ENCODE measurements around the gene CGRRF1.

Gene CGRRF1

DNA sequence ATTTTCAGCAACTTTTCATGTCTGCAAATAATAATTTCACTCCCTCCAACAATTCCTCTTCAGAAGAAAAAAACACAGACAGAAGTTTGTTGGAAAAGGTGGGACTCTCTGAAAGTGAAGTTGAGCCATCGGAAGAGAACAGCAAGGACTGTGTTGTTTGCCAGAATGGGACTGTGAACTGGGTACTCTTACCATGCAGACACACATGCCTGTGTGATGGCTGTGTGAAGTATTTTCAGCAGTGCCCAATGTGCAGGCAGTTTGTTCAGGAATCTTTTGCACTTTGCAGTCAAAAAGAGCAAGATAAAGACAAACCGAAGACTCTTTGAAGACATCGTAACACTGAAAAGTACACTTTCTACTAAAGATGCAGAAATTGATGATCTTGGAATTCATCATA lies 28.3 kb downstream of the CGRRF1 start:
- no peak for DNase-seq (ENCODE audit: extremely low read depth, insufficient read length)
- TF ChIP-seq, protein P1, sequence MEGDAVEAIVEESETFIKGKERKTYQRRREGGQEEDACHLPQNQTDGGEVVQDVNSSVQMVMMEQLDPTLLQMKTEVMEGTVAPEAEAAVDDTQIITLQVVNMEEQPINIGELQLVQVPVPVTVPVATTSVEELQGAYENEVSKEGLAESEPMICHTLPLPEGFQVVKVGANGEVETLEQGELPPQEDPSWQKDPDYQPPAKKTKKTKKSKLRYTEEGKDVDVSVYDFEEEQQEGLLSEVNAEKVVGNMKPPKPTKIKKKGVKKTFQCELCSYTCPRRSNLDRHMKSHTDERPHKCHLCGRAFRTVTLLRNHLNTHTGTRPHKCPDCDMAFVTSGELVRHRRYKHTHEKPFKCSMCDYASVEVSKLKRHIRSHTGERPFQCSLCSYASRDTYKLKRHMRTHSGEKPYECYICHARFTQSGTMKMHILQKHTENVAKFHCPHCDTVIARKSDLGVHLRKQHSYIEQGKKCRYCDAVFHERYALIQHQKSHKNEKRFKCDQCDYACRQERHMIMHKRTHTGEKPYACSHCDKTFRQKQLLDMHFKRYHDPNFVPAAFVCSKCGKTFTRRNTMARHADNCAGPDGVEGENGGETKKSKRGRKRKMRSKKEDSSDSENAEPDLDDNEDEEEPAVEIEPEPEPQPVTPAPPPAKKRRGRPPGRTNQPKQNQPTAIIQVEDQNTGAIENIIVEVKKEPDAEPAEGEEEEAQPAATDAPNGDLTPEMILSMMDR (IDR thresholded peaks at IDR 0.05; ENCODE audit: insufficient read depth, low read length, poor library complexity, severe bottlenecking), result no peak
- no peaks in the 10 kb centered on the region for H3K36me3 ChIP-seq (ENCODE audit: control insufficient read depth, insufficient read depth, low read length)
- H3K27me3 ChIP-seq (replicated peaks; ENCODE audit: control insufficient read depth, insufficient read depth, low read length), result no peaks in the 10 kb centered on the region
- H3K4me3 ChIP-seq (replicated peaks; ENCODE audit: low read depth, low read length), result no peak overlapping the region

DNA sequence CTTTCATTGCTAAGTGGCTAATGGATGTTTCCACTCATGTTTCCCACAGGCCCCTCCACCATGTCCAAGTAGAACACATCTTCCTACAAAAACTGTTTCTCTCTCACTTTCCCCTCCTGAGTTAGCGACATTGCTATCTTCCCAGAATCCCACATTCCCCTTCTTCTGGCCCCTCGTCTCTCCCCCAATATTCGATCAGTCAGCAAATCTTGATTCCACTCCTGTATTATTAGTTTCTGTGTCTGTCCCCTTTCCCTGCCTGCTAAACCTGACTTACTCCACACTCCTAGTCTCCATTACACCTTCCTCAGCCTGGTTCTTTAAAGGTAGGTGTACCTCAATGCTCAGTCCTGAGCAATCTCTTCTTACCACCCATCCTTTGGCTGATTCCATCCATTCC lies 37.9 kb downstream of the CGRRF1 start:
- DNase-seq (ENCODE audit: extremely low read depth, insufficient read length), result no peak
- Histone ChIP-seq H3K36me3 (ENCODE audit: control insufficient read depth, insufficient read depth, low read length) (no peaks in the 10 kb centered on the region), H3K4me3 (replicated peaks; ENCODE audit: low read depth, low read length) (no peak overlapping the region), H3K27me3 (replicated peaks; ENCODE audit: control insufficient read depth, insufficient read depth, low read length) (no peaks in the 10 kb centered on the region)
- TF ChIP-seq, protein P1 (IDR thresholded peaks at IDR 0.05; ENCODE audit: insufficient read depth, low read length, poor library complexity, severe bottlenecking), result no peak

DNA sequence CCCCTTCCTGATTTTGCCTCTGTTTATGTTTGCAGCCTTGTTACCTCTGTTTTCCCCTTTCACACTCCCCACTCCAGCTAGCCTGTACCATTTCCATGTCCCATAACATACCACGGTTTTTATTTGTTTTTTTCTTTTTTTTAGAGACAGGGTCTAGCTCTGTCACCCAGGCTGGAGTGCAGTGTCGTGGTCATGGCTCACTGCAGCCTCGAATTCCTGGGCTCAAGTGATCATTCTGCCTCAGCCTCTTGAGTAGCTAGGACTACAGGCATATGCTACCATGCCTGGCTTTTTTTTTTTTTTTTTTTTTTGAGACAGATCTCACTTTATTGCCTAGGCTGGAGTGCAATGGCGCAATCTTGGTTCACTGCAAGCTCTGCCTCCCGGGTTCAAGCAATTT lies 38.8 kb downstream of the CGRRF1 start:
- no peaks in the 10 kb centered on the region for H3K36me3 ChIP-seq (ENCODE audit: control insufficient read depth, insufficient read depth, low read length)
- no peaks in the 10 kb centered on the region for H3K27me3 ChIP-seq (replicated peaks; ENCODE audit: control insufficient read depth, insufficient read depth, low read length)
- TF ChIP-seq, protein P1 (IDR thresholded peaks at IDR 0.05; ENCODE audit: insufficient read depth, low read length, poor library complexity, severe bottlenecking), result no peak
- H3K4me3 ChIP-seq (replicated peaks; ENCODE audit: low read depth, low read length), result no peak overlapping the region
- DNase-seq (ENCODE audit: extremely low read depth, insufficient read length), result no peak

DNA sequence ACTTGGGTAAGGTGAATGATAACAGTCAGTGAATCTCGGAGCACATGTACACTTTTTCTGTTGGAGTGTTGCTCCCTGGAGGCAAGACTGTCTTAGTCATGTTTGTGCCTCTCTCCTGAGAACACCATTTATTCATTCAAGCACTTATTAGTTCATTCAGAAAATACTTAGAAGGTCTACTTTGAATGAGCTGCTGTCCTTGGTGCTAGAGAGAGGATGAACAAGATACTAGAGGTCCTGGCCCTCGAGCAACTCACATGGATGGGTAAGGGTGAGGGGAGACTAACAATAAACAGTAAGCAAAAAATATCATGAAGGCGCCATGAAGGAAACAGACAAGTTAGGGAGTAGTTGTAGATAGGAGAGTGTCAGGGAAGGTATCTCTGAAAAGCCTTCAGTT lies 40.2 kb downstream of the CGRRF1 start:
- TF ChIP-seq, protein P1 (IDR thresholded peaks at IDR 0.05; ENCODE audit: insufficient read depth, low read length, poor library complexity, severe bottlenecking), result no peak
- Histone ChIP-seq H3K27me3 (replicated peaks; ENCODE audit: control insufficient read depth, insufficient read depth, low read length) (no peaks in the 10 kb centered on the region), H3K36me3 (ENCODE audit: control insufficient read depth, insufficient read depth, low read length) (no peaks in the 10 kb centered on the region), H3K4me3 (replicated peaks; ENCODE audit: low read depth, low read length) (no peak overlapping the region)
- DNase-seq (ENCODE audit: extremely low read depth, insufficient read length), result no peak

DNA sequence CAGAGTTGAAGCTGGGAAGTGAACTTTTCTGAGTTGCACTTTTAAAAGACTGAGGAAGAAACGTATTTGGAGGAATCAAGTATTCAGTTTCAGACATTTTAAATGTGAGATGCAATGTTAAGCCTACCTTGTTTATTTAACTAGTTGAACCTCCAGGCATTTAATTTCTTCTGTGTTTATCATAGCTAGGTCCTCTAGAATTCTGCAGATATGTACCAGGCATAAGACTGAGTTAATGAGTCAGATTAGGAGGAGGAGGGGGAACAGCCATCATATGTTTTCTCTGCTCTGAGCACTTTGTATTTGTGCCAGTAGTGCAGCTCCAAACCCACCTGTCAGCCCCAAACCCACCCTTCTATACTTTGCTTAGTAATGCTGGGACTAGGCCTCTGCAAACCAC lies 40.8 kb downstream of the CGRRF1 start:
- TF ChIP-seq, protein P1 (IDR thresholded peaks at IDR 0.05; ENCODE audit: insufficient read depth, low read length, poor library complexity, severe bottlenecking), result no peak
- DNase-seq (ENCODE audit: extremely low read depth, insufficient read length), result no peak
- H3K27me3 ChIP-seq (replicated peaks; ENCODE audit: control insufficient read depth, insufficient read depth, low read length), result no peaks in the 10 kb centered on the region
- no peaks in the 10 kb centered on the region for H3K36me3 ChIP-seq (ENCODE audit: control insufficient read depth, insufficient read depth, low read length)
- no peak overlapping the region for H3K4me3 ChIP-seq (replicated peaks; ENCODE audit: low read depth, low read length)

DNA sequence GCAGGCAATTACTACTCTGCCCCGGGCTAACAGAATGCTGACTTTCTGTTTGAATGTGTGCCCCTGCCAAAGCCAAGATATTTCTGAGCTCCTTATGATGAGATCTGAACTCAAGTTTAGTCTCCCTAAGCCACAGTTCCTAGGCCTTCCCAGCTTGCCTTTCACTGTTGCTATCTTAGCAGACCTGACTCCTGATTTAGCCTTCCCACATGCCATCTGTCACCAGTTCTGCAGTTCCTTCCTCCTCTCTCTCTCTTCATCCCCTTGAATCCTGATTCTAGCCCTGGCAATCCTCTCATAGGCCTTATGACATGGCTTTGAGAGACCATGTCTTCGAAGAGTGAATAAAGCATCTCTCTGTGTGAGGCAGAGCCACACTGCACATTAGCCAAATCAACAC lies 44.7 kb downstream of the CGRRF1 start:
- Histone ChIP-seq H3K36me3 (ENCODE audit: control insufficient read depth, insufficient read depth, low read length) (no peaks in the 10 kb centered on the region), H3K27me3 (replicated peaks; ENCODE audit: control insufficient read depth, insufficient read depth, low read length) (no peaks in the 10 kb centered on the region), H3K4me3 (replicated peaks; ENCODE audit: low read depth, low read length) (no peak overlapping the region)
- DNase-seq (ENCODE audit: extremely low read depth, insufficient read length), result no peak
- TF ChIP-seq, protein P1 (IDR thresholded peaks at IDR 0.05; ENCODE audit: insufficient read depth, low read length, poor library complexity, severe bottlenecking), result no peak

Measured in GM06990 (cell line).